Measurements from ENCODE around the gene TEC. TPM values are rescaled to one million over a fixed set of nuclear protein-coding genes. Genes with fewer than 3 reads are reported as not detected.

TEC gene
- total and polyA plus RNA-seq, 9 of the 15 experiments (the other 6 are each of a cell fraction or from before 2014, with no cell fraction given), result 5.3 to 14.7 (median 8.8) TPM

- H2AFZ ChIP-seq (ENCODE audit: low read depth, low read length), result peak overlapping the region; percentile 34; the same call in 1 of the 2 replicates
- CTCF ChIA-PET (ENCODE audit: low intra/inter-chr PET ratio), result interaction anchor here (1.1 kb wide), 1 partner anchor 148 kb away, joined by 3 read pairs; no protein-coding TSS in a partner anchor
- DNase-seq (ENCODE audit: extremely low read depth in 1 of 4, low spot score in 3 of 4), result peak in 2 of 4 experiments; percentile 53 to 71
- H3K9ac ChIP-seq (ENCODE audit: insufficient read depth in 1 of 2, low read depth in 2 of 2, low read length in 2 of 2), result no peak overlapping the region
- H3K9me3 ChIP-seq (replicated peaks; ENCODE audit: control insufficient read depth, insufficient read depth, low read depth, low read length), result no peaks in the 10 kb centered on the region; the same call in 1 of the 2 replicates
- no TSS peak for BruUV-seq (replicated peaks)
- H3K4me3 ChIP-seq, result no peak overlapping the region
- peaks cover 0 to 11% of the 10 kb centered on the region in 2 experiments; a peak in 3 of 5 replicates for H3K4me1 ChIP-seq (replicated peaks in 1 of 2; ENCODE audit: control insufficient read depth in 2 of 2, insufficient read depth in 2 of 2, low read length in 2 of 2)
- H3K27me3 ChIP-seq (ENCODE audit: control insufficient read depth in 2 of 2, insufficient read depth in 2 of 2, low read length in 2 of 2), result no peaks in the 10 kb centered on the region
- H4K20me1 ChIP-seq (replicated peaks; ENCODE audit: control insufficient read depth, insufficient read depth, low read length), result no peaks in the 10 kb centered on the region
- in situ Hi-C loops (cut with MboI), result loop anchor here (10.0 kb wide), 1 partner anchor 130 kb away; no protein-coding TSS in a partner anchor
- H3K79me2 ChIP-seq (ENCODE audit: control insufficient read depth, insufficient read depth, low read length), result peaks cover 10% of the 10 kb centered on the region; the same call in 1 of the 3 replicates
- no peaks in the 10 kb centered on the region for H3K9me1 ChIP-seq (ENCODE audit: control insufficient read depth, insufficient read depth, low read length)
- POLR2A ChIA-PET, result interaction anchor here (0.5 to 1.3 kb wide), 2 partner anchors 24 to 75 kb away, joined by 3 to 5 read pairs; no protein-coding TSS in a partner anchor
- 4% methylated on average over 3 of the region's 3 CpGs for WGBS (ENCODE audit: insufficient coverage, low coverage, missing lambda C conversion rate)
- peak; percentile 90 for ATAC-seq
- H3K27ac ChIP-seq (ENCODE audit: extremely low read depth, low read depth, low read length), result no peak overlapping the region
- intact Hi-C loops (cut with micrococcal nuclease), result loop anchor here (1.0 kb wide), 1 partner anchor 148 kb away; no protein-coding TSS in a partner anchor
- no peak overlapping the region for H3K4me2 ChIP-seq (ENCODE audit: insufficient read depth, low read length)
- no peaks in the 10 kb centered on the region; the same call in 2 of the 3 replicates for H3K36me3 ChIP-seq (ENCODE audit: control insufficient read depth, insufficient read depth, low read length)
- FAIRE-seq, result peak; percentile 86
- TF ChIP-seq ZNF407 (IDR thresholded peaks at IDR 0.05; ENCODE audit: low read depth) (no peak), TCF15 (CRISPR knock-in tag; IDR thresholded peaks at IDR 0.05) (no peak), HNRNPLL (IDR thresholded peaks at IDR 0.05; ENCODE audit: low read depth, low read length, poor library complexity, severe bottlenecking) (no peak)
Measured at GRCh38 chr4:48275247-48275646, 5.6 kb upstream of the TEC start.

Data from K562 (cell line).